Stimulated activated naive CD8-positive, alpha-beta T cell treated with anti-CD3 and anti-CD28 coated beads, Interleukin-15, amount 100 ng/mL, for 72 hours (primary cell): ENCODE measurements around the gene PLD1.
A peak's percentile ranks its signal among the peaks of the same experiment; 100 is the strongest.
"Not testable (repeated sequence)": the region's sequence is repeated elsewhere in the genome, so short reads cannot be mapped to it uniquely, and the experiment has no call there.

Source experiments
- ATAC-seq: fragments of 150-1000 bp; cut with Tn5 transposase; 2 replicates; pipeline ENCODE4 v1.10.0; 2021; ENCODE audit warnings: mild to moderate bottlenecking, moderate library complexity
- DNase-seq, 2 donors: peaks; one replicate each; pipeline ENCODE4 v3.0.0; 2021 to 2022
- H3K27ac Mint-ChIP-seq, 2 donors: one replicate each; pipeline ENCODE4 v1.8.0; 2022; ENCODE audit warnings: mild to moderate bottlenecking in 2 of 2, mixed read lengths in 2 of 2, moderate library complexity in 2 of 2
- H3K27me3 Mint-ChIP-seq: one replicate; pipeline ENCODE4 v1.8.0; 2022; ENCODE audit warnings: mixed read lengths
- H3K4me1 Mint-ChIP-seq: one replicate; pipeline ENCODE4 v1.8.0; 2022; ENCODE audit warnings: mild to moderate bottlenecking, mixed read lengths
- H3K4me3 Mint-ChIP-seq, 2 donors: one replicate each; pipeline ENCODE4 v1.8.0; 2022; ENCODE audit warnings: mild to moderate bottlenecking in 2 of 2, mixed read lengths in 2 of 2, moderate library complexity in 1 of 2
- H3K9me3 Mint-ChIP-seq, 2 donors: one replicate each; pipeline ENCODE4 v1.8.0; 2022; ENCODE audit warnings: mixed read lengths in 2 of 2

The PLD1 gene

GRCh38 chr3:171828902-171829770 lies 18.9 kb upstream of the PLD1 start:
- Mint-ChIP-seq H3K27me3 (peaks cover 49% of the 10 kb centered on the region), H3K4me1 (no peaks in the 10 kb centered on the region), H3K27ac (no peak overlapping the region), H3K9me3 (no peaks in the 10 kb centered on the region), H3K4me3 (no peak overlapping the region)
- ATAC-seq: no peak
- DNase-seq: no peak

DNA sequence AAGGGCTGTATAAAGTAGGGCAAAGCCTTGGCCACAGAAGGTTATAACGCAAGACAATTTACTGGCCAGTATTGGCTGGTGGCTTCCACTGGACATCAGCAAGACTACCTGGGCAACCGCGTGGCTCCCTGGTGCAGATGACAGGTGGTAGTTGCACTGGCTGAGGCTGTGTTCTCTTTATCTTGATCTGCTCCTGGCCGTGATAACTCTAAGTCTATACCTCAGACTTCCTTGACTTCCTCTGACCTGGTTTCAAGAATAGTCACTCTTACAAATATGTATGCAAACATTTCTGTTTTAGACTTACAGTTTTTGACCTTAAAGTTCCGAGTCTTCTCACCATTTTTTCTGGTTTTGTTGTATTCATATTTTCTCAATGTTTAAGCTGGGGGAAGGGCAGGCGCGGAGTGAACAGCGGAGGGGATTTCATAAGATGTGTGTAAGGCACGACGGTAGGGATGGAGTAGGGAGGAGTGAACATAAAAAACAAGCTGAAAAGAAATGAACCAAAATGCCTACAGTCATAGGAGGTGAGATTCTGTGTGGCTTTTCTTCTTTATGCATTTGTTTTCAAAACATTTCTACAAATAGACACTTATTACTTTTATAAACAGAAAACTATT lies 17.7 kb upstream of the PLD1 start:
- Mint-ChIP-seq H3K27me3 (peaks cover 49% of the 10 kb centered on the region), H3K27ac (no peak overlapping the region), H3K4me3 (no peak overlapping the region), H3K9me3 (no peaks in the 10 kb centered on the region), H3K4me1 (no peaks in the 10 kb centered on the region)
- no peak for DNase-seq
- ATAC-seq: no peak

GRCh38 chr3:171827385-171827784 lies 17.1 kb upstream of the PLD1 start:
- no peak overlapping the region for H3K4me3 Mint-ChIP-seq
- no peak for ATAC-seq

DNA sequence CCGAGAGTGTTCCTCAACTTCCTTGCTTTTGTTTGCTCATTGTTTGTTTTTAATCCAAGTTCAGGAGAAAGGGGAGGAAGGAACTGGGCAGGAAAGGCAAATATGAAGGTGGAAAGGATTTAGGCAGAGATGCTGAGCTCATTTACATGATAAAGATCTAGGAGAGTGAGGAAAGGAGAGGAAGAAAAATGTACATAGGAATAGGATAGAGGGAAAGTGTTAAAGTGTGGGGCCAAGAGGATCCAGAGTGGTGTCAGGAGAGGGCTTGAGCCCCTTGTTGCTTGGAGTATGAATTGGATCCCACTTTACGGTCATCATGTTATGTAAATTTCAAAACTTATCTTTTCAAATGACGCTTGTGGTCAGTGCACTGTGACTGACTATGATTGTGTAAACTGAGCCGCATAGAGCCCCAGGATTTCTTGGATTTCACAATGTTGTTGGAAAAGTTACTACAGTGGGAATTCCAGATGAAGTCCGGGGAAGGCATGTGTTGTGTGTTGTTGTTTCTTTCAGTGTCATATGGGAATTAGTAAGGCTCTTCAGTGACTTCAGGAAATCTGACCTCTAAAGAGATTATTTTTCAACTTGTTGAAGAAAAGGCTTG lies 15.0 kb upstream of the PLD1 start:
- ATAC-seq (no peak), DNase-seq (no peak)
- peaks cover 16% of the 10 kb centered on the region for H3K4me1 Mint-ChIP-seq

More at GRCh38 chr3:171827385-171827784, 17.1 kb upstream of the PLD1 start:
- no peaks in the 10 kb centered on the region for H3K9me3 Mint-ChIP-seq
- no peak for DNase-seq
- peaks cover 3% of the 10 kb centered on the region for H3K4me1 Mint-ChIP-seq
- no peak overlapping the region for H3K27ac Mint-ChIP-seq
- H3K27me3 Mint-ChIP-seq: peaks cover 44% of the 10 kb centered on the region

GRCh38 chr3:171824824-171825221 lies 14.5 kb upstream of the PLD1 start:
- H3K27me3 Mint-ChIP-seq: peaks cover 47% of the 10 kb centered on the region
- H3K4me1 Mint-ChIP-seq: peaks cover 16% of the 10 kb centered on the region
- ATAC-seq: no peak

More for the DNA sequence above, 15.0 kb upstream of the PLD1 start:
- no peak overlapping the region for H3K27ac Mint-ChIP-seq
- peaks cover 47% of the 10 kb centered on the region for H3K27me3 Mint-ChIP-seq
- no peaks in the 10 kb centered on the region for H3K9me3 Mint-ChIP-seq
- no peak overlapping the region for H3K4me3 Mint-ChIP-seq

GRCh38 chr3:171824116-171824515 lies 13.8 kb upstream of the PLD1 start:
- Mint-ChIP-seq H3K4me1 (peaks cover 16% of the 10 kb centered on the region), H3K4me3 (no peak overlapping the region), H3K27me3 (peaks cover 47% of the 10 kb centered on the region), H3K9me3 (no peaks in the 10 kb centered on the region), H3K27ac (no peak overlapping the region)
- ATAC-seq (no peak), DNase-seq (no peak)

More at GRCh38 chr3:171824824-171825221, 14.5 kb upstream of the PLD1 start:
- no peak for DNase-seq
- H3K27ac Mint-ChIP-seq: no peak overlapping the region
- H3K4me3 Mint-ChIP-seq: no peak overlapping the region
- H3K9me3 Mint-ChIP-seq: no peaks in the 10 kb centered on the region

- Mint-ChIP-seq H3K4me3 (no peak overlapping the region), H3K9me3 (no peaks in the 10 kb centered on the region), H3K27ac (no peak overlapping the region), H3K27me3 (peaks cover 45% of the 10 kb centered on the region), H3K4me1 (peaks cover 16% of the 10 kb centered on the region)
- DNase-seq (no peak), ATAC-seq (no peak)
These were observed 12.3 kb upstream of the PLD1 start for GRCh38 chr3:171822431-171823106.

DNA sequence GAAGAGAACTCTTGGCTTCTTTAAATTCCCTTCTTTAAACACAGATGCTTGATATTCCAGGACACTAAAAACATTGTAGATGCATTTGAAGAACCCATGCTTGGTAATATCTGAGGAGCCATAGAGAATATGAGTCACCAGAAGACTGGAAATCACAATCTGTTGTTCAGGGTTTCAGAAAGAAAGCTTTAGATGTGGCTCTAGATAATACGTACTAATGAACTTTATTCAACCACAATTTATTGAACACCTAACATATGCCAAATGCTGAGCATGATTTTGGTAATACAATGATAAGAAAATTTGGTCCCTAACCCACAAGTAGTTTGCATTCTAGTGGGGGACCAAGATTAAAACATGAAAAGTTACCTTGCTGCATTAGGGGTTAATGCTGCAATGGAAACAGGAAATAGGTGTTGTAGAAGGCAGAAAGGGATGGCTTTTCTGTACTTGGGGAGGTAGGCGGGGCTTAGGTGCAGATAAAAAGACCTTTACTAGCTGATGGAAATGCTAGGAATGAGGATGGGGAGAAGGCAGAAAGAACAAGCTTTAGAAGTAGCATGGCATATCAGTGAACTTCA lies 11.6 kb upstream of the PLD1 start:
- Mint-ChIP-seq H3K4me3 (no peak overlapping the region), H3K4me1 (peaks cover 16% of the 10 kb centered on the region), H3K27me3 (peaks cover 38% of the 10 kb centered on the region), H3K27ac (peak overlapping the region in 1 of 2 donors; percentile 9), H3K9me3 (no peaks in the 10 kb centered on the region)
- DNase-seq: no peak
- ATAC-seq: peak; percentile 78

DNA sequence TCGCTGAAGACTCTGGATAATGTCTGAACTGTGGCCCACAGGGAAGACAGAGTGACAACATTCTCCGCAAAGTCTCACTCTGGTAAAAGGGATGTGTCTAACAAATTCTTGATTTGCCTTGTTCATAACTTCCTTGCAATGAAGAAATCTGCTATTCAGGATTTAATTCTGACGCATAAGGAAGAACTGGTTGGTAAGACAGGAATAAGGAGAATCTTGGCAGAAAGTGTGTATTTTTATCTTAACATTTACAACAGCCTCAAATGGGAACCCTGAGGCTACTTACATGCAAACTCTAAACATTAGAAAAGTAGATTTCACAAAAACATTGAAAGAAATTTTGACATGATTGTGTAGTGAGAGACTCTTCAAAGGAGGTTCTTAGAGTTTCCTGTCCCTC lies 10.8 kb upstream of the PLD1 start:
- no peak overlapping the region for H3K4me3 Mint-ChIP-seq
- ATAC-seq: no peak
- no peak overlapping the region for H3K27ac Mint-ChIP-seq
- no peaks in the 10 kb centered on the region for H3K9me3 Mint-ChIP-seq
- DNase-seq: no peak
- peaks cover 16% of the 10 kb centered on the region for H3K4me1 Mint-ChIP-seq
- peaks cover 31% of the 10 kb centered on the region for H3K27me3 Mint-ChIP-seq

DNA sequence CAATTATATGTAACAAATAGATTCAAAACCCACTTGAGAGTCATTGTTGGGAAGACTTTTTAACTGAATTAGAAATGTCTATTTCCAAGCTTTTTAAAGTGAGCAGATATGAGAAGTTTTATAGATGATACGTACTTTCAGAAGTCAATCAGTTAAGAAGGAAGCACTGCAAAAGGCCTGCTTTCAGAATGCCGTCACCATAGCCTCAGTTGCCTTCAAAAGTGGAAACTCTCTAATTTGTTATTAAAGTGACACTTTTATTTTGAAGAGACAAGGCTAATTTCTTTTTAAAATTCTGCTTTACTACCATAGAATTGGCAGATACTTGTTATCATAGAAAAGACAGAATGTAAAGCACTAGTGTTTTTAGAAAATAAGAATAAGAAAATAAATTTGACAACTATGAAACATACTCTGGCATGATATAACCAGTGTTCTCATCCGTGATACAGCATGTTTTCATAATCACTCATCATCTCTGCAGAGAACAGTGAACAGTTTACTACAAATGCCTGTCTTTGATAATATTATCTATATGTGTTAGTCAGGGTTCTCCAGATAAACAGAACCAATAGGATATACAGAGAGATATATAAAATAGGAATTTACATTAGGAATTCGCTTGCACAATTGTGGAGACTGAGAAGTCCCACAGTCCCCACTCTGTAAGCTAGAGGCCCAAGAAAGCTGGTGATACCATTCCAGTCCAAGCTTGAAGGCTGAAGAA lies 7.0 kb upstream of the PLD1 start:
- no peak for ATAC-seq
- no peak for DNase-seq
- peaks cover 26% of the 10 kb centered on the region for H3K4me1 Mint-ChIP-seq
- no peak overlapping the region for H3K4me3 Mint-ChIP-seq
- peaks cover 30% of the 10 kb centered on the region for H3K27me3 Mint-ChIP-seq
- H3K27ac Mint-ChIP-seq: no peak overlapping the region
- H3K9me3 Mint-ChIP-seq: no peaks in the 10 kb centered on the region

DNA sequence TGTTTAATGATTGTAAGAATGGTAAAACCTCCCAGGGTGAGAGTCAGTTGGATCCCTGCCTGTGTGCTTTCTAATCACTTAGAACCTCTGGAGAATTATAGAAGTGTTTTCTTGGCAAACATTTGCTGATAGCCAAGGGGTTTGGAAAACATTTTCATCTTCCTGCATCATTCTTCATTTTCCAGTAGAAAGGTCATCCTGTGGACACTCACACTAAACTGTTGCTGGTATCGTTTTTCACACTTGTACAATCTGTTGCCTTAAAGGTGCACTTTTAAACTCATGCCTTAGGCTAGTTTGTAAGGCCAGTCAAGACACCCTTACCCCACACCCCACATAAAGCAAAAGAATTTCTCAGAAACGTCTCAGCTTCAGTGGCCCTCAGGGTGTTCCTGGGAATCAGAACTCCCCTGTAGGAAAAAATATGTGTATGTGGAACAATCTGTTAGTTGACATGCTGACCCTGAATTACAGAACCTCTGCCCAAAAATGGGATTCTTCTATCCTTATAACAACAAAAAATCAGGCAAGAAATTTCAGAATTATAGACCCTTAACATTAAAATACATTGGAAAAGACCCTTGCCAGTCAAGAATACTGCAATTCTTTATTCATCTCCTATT lies 5.8 kb upstream of the PLD1 start:
- ATAC-seq: no peak
- Mint-ChIP-seq H3K27me3 (peaks cover 41% of the 10 kb centered on the region), H3K4me3 (no peak overlapping the region), H3K9me3 (no peaks in the 10 kb centered on the region), H3K4me1 (peaks cover 14% of the 10 kb centered on the region), H3K27ac (no peak overlapping the region)
- no peak for DNase-seq

GRCh38 chr3:171814662-171815061 lies 4.4 kb upstream of the PLD1 start:
- Mint-ChIP-seq H3K4me1 (peaks cover 20% of the 10 kb centered on the region), H3K27me3 (peaks cover 48% of the 10 kb centered on the region)
- not testable (repeated sequence) for H3K27ac Mint-ChIP-seq, DNase-seq, H3K4me3 Mint-ChIP-seq, ATAC-seq, H3K9me3 Mint-ChIP-seq

DNA sequence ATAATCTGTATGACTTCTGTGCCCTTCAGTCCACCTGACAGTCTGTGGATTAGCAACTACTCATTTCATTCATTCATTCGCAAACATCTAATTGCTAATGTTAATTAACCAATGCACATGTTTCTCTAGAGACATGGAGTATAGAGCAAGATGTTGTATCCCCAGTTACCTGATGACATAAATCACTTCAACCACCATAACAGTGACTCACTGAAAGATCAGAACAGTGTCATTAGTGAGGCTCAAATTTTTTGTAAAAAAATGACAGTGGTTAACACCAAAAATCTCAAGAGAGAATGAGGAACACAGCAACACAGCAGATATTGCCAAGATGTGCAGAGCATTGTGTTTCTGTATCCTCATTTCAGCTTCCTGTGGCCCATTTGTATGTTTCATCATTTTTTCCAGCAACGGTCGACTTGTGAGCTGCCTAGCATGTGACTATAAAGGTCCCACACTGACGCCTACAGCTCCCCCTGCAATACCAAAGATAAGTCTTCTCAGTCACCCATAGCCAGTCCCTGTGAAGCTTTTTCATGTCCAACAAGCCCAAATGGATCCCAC lies 3.7 kb upstream of the PLD1 start:
- peak overlapping the region; percentile 1 to 2 for H3K4me3 Mint-ChIP-seq
- ATAC-seq (peak; percentile 86), DNase-seq (peak; percentile 34 to 58)
- H3K27ac Mint-ChIP-seq: peak overlapping the region in 1 of 2 donors; percentile 61
- H3K27me3 Mint-ChIP-seq: peaks cover 55% of the 10 kb centered on the region
- peaks cover 27% of the 10 kb centered on the region for H3K4me1 Mint-ChIP-seq
- no peaks in the 10 kb centered on the region for H3K9me3 Mint-ChIP-seq

DNA sequence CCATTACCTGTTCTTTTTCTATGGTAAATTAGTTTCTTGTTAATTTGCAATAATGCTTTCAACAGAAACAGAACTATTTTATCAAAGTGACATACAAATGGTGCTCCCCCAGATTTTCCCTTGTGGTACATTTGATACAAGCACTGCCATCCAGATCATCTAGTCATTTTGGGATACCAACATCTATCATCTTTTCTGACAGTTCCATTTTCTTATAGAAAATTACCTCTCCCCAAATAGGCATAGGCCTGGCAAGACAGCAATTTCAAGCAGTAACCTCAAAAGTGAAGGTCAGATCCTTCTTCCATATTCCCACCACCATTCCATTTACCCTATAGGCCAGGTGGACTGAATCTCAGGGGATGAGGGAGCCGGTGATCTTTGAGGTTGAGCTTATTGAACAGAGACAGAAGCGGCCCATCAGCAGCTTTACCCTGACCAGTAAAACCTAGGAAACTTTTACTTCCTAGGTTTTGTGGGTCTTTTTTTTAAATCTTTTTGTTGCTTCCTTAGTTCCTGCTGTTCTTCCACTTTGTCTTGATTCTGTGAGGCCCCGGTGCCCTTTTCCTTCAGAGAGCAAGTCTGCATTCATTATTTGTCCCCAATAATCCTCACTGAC lies 3.1 kb upstream of the PLD1 start:
- H3K4me1 Mint-ChIP-seq: peaks cover 27% of the 10 kb centered on the region
- H3K27me3 Mint-ChIP-seq: peaks cover 57% of the 10 kb centered on the region
- H3K27ac Mint-ChIP-seq: no peak overlapping the region
- no peaks in the 10 kb centered on the region for H3K9me3 Mint-ChIP-seq
- DNase-seq (no peak), ATAC-seq (no peak)
- peak overlapping the region; percentile 1 to 2 for H3K4me3 Mint-ChIP-seq
